NCI-H460 (cell line): Measurements from ENCODE around the gene FNDC3B. TPM values are rescaled to one million over a fixed set of nuclear protein-coding genes. Genes with fewer than 3 reads are reported as not detected.
"Not testable (repeated sequence)": the region's sequence is repeated elsewhere in the genome, so short reads cannot be mapped to it uniquely, and the experiment has no call there.

Experiments
- DNase-seq: peaks from one replicate; pipeline ENCODE4 v3.0.0-alpha.2; 2016; ENCODE audit warnings: low read depth; ENCODE audit errors: extremely low read depth
- total RNA-seq: library from RNA; depleted of rRNA; stranded (reverse); fragments of >200 nt; shearing (Covaris generic); gene quantifications from 2 replicates; pipeline ENCODE4 v1.2.3, GENCODE V29; 2014

Gene FNDC3B
- total RNA-seq, 1 experiment from 2014 or later = 51.4 TPM

- no peak for DNase-seq
Measured at GRCh38 chr3:172030181-172030580, 9.2 kb upstream of the FNDC3B start.

- DNase-seq = no peak
Measured at GRCh38 chr3:172031996-172032395, 7.4 kb upstream of the FNDC3B start.

- no peak for DNase-seq
Measured at GRCh38 chr3:172033396-172033795, 6.0 kb upstream of the FNDC3B start.

GRCh38 chr3:172034786-172035685 lies 4.3 kb upstream of the FNDC3B start:
- peak; percentile 9 for DNase-seq

GRCh38 chr3:172036541-172037215 lies 2.7 kb upstream of the FNDC3B start:
- DNase-seq = no peak

GRCh38 chr3:172038798-172039435 lies 461 bp upstream of the FNDC3B start:
- DNase-seq = no peak

- peak; percentile 57 for DNase-seq
Measured at GRCh38 chr3:172040078-172040980, 951 bp downstream of the FNDC3B start.

GRCh38 chr3:172040981-172041963 lies 1.9 kb downstream of the FNDC3B start:
- no peak for DNase-seq

- no peak for DNase-seq
Measured at GRCh38 chr3:172042136-172042662, 2.8 kb downstream of the FNDC3B start.

GRCh38 chr3:172042663-172043179 lies 3.3 kb downstream of the FNDC3B start:
- DNase-seq = not testable (repeated sequence)

- DNase-seq = no peak
Measured at GRCh38 chr3:172043233-172043632, 3.9 kb downstream of the FNDC3B start.

- DNase-seq = no peak
Measured at GRCh38 chr3:172043766-172044165, 4.4 kb downstream of the FNDC3B start.

- no peak for DNase-seq
Measured at GRCh38 chr3:172044833-172045585, 5.6 kb downstream of the FNDC3B start.

- no peak for DNase-seq
Measured at GRCh38 chr3:172046268-172046915, 7.0 kb downstream of the FNDC3B start.

- DNase-seq = no peak
Measured at GRCh38 chr3:172047567-172048115, 8.3 kb downstream of the FNDC3B start.

GRCh38 chr3:172048599-172048998 lies 9.2 kb downstream of the FNDC3B start:
- no peak for DNase-seq

- no peak for DNase-seq
Measured at GRCh38 chr3:172051310-172051956, 12.1 kb downstream of the FNDC3B start.
